H1 (cell line): ENCODE results near the gene CPNE4. TPM values are rescaled to one million over a fixed set of nuclear protein-coding genes. Genes with fewer than 3 reads are reported as not detected.

ENCODE experiments used
- CHD7 ChIP-seq: fragments of 300-600 bp; sonication (generic); IDR thresholded peaks from 2 replicates; pipeline ENCODE4 v1.7.1; 2012; ENCODE audit warnings: low read length, moderate library complexity, mild to moderate bottlenecking, inconsistent platforms; ENCODE audit not compliant: insufficient replicate concordance
- HDAC6 ChIP-seq: IDR thresholded peaks from one replicate; pipeline ENCODE4 v1.7.1; 2012; ENCODE audit warnings: low read depth, mild to moderate bottlenecking, inconsistent platforms, low read length, moderate library complexity
- KDM5A ChIP-seq: fragments of 200-600 bp; IDR thresholded peaks from 2 replicates; pipeline ENCODE4 v1.7.1; 2012; ENCODE audit warnings: mild to moderate bottlenecking, low read length, inconsistent platforms, mixed read lengths
- MAX ChIP-seq: IDR thresholded peaks from 2 replicates; pipeline ENCODE4 v1.6.1; 2012; ENCODE audit warnings: inconsistent platforms
- NANOG ChIP-seq: IDR thresholded peaks from 2 replicates; pipeline ENCODE4 v1.6.1; 2011; ENCODE audit warnings: low read length, low read depth, mild to moderate bottlenecking, inconsistent platforms; ENCODE audit not compliant: insufficient read depth, poor library complexity, severe bottlenecking
- POLR2A ChIP-seq, 2 experiments: IDR thresholded peaks; 1 replicate in 1 of 2; 2 replicates in 1 of 2; pipeline ENCODE4 v1.6.1; 2011; ENCODE audit warnings: low read depth in 2 of 2, low read length in 2 of 2, mild to moderate bottlenecking in 2 of 2; ENCODE audit errors: control extremely low read depth in 1 of 2
- POLR2AphosphoS5 ChIP-seq: IDR thresholded peaks from 2 replicates; pipeline ENCODE4 v1.6.1; 2011; ENCODE audit warnings: low read depth, low read length
- RFX5 ChIP-seq: IDR thresholded peaks from 2 replicates; pipeline ENCODE4 v1.6.1; 2011; ENCODE audit warnings: low read depth, low read length, improper control_type of control experiment, borderline replicate concordance
- SAP30 ChIP-seq: fragments of 300-600 bp; sonication (generic); IDR thresholded peaks from 2 replicates; pipeline ENCODE4 v1.7.1; 2012; ENCODE audit warnings: low read length, moderate library complexity, mild to moderate bottlenecking, inconsistent platforms; ENCODE audit not compliant: insufficient read depth, insufficient replicate concordance
- SIN3A ChIP-seq, 2 experiments: IDR thresholded peaks in 1 of 2; conservative IDR thresholded peaks in 1 of 2; 2 replicates each; pipeline ENCODE4 v1.6.1; 2011 to 2012; ENCODE audit warnings: low read length in 2 of 2, improper control_type of control experiment in 1 of 2, low read depth in 1 of 2, mild to moderate bottlenecking in 1 of 2
- SP4 ChIP-seq: IDR thresholded peaks from 2 replicates; pipeline ENCODE4 v1.6.1; 2012; ENCODE audit warnings: low read length, inconsistent platforms
- TAF1 ChIP-seq: IDR thresholded peaks from 2 replicates; pipeline ENCODE4 v1.6.1; 2011; ENCODE audit warnings: mild to moderate bottlenecking, low read depth, low read length
- polyA plus RNA-seq, 7 experiments: library from polyadenylated mRNA; depleted of rRNA in 3 of 7; stranded (reverse) in 5 of 7; unstranded in 2 of 7; fragments of >200 nt in 5 of 7; fragments of 200-250 nt in 2 of 7; gene quantifications; 1 replicate in 5 of 7; 2 replicates in 1 of 7; 4 replicates in 1 of 7; pipeline versions ENCODE4 v1.2.1 to v1.2.3, GENCODE V29; 2011 to 2013; ENCODE audit warnings: missing spikeins in 2 of 7, mixed read lengths in 2 of 7
- total RNA-seq: library from RNA; stranded (reverse); fragmentation: NEBNext Ultra II Directional; extraction: Animal tissue kit (Norgen Biotek cat#: 25700); gene quantifications from 2 replicates; pipeline ENCODE4 v1.2.1, GENCODE V29; 2021

Gene CPNE4
- total and polyA plus RNA-seq, 2 of the 8 experiments (the other 6 are each of a cell fraction or from before 2014, with no cell fraction given), result 0.82 to 3.8 TPM

DNA sequence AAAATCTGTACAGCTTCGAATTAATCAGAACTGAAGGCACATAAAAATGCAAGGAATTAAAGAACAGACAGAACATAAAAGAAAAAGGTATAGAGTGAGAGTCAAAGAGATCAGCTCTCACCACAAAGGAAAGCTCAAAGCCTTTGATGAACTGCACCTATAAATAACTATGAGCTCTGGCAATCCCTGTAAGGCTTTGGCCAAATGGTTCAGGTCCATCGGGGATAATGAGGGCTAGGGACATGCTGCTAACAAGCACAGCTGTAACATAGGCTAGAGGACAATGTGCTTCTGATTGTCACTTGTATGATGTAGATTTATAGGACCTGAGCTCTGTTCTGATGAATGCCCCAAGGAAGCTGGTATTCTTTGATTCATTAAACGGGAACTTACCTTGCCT lies 418.1 kb downstream of the CPNE4 start (continued):
- TF ChIP-seq CHD7 (no peak), SAP30 (no peak), POLR2A (IDR thresholded peaks at IDR 0.05; ENCODE audit: control extremely low read depth in 1 of 2, low read depth in 2 of 2, low read length in 2 of 2) (no peak), RFX5 (no peak), SIN3A (conservative IDR thresholded peaks at IDR 0.05 in 1 of 2, IDR thresholded peaks at IDR 0.05 in 1 of 2; ENCODE audit: low read depth in 1 of 2, low read length in 2 of 2) (no peak), POLR2AphosphoS5 (no peak), KDM5A (no peak), TAF1 (no peak), NANOG (no peak), HDAC6 (no peak), SP4 (no peak), MAX (no peak)
